HCT116 (cell line): Measurements from ENCODE around the gene MRPL16.

Experiments used
- EZH2phosphoT487 ChIP-seq: fragments of 200-600 bp; IDR thresholded peaks from 2 replicates; pipeline ENCODE4 v1.6.1; 2018; ENCODE audit warnings: antibody characterized with exemption, borderline replicate concordance
- POLR2A ChIP-seq: IDR thresholded peaks from 2 replicates; pipeline ENCODE4 v1.7.0; 2011; ENCODE audit warnings: borderline replicate concordance; ENCODE audit not compliant: insufficient read depth, insufficient read length; ENCODE audit errors: extremely low read depth
- ZBTB33 ChIP-seq: IDR thresholded peaks from 2 replicates; pipeline ENCODE4 v1.6.1; 2011; ENCODE audit warnings: mild to moderate bottlenecking, low read length, moderate library complexity; ENCODE audit not compliant: insufficient replicate concordance; ENCODE audit errors: extremely low read depth
- ZFX ChIP-seq: fragments of 450-650 bp; IDR thresholded peaks from 2 replicates; pipeline ENCODE4 v1.6.1; 2017
- TF ChIP-seq, protein P1 (sequence below), 3 experiments: fragments of 200-600 bp in 1 of 3; sonication (generic) in 1 of 3; IDR thresholded peaks in 2 of 3; conservative IDR thresholded peaks in 1 of 3; 2 replicates each; pipeline ENCODE4 v1.5.1; 2012 to 2017; ENCODE audit warnings: low read depth in 2 of 3, low read length in 2 of 3, antibody characterized with exemption in 1 of 3, borderline replicate concordance in 1 of 3, control low read depth in 1 of 3, mild to moderate bottlenecking in 1 of 3, mixed read lengths in 1 of 3, mixed run types in 1 of 3, moderate library complexity in 1 of 3; ENCODE audit not compliant: insufficient read depth in 1 of 3

DNA sequence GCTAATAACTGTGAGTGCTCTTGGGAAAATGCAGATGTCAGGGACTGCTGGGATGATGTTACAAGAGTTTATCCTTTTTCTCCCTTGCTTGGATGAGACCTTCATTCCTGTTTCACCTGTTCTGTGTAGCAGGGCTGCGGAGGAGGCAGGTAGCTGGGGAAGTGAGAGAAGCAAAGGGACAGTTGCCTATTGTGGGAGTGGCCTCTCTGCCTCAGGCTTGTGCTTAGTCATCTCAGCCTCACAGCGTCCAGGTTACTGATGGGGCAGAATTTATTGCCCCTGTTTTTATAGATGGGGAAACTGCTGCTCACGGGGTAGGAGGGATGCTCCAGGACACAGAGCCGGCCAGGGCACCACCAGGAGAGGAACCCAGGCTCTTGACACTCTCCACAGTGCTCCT is 53.7 kb downstream of the MRPL16 start:
- TF ChIP-seq, protein P1, sequence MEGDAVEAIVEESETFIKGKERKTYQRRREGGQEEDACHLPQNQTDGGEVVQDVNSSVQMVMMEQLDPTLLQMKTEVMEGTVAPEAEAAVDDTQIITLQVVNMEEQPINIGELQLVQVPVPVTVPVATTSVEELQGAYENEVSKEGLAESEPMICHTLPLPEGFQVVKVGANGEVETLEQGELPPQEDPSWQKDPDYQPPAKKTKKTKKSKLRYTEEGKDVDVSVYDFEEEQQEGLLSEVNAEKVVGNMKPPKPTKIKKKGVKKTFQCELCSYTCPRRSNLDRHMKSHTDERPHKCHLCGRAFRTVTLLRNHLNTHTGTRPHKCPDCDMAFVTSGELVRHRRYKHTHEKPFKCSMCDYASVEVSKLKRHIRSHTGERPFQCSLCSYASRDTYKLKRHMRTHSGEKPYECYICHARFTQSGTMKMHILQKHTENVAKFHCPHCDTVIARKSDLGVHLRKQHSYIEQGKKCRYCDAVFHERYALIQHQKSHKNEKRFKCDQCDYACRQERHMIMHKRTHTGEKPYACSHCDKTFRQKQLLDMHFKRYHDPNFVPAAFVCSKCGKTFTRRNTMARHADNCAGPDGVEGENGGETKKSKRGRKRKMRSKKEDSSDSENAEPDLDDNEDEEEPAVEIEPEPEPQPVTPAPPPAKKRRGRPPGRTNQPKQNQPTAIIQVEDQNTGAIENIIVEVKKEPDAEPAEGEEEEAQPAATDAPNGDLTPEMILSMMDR (IDR thresholded peaks at IDR 0.05 in 2 of 3, conservative IDR thresholded peaks at IDR 0.05 in 1 of 3; ENCODE audit: borderline replicate concordance in 1 of 3, insufficient read depth in 1 of 3, low read depth in 2 of 3, low read length in 2 of 3), result no peak
- TF ChIP-seq POLR2A (no peak), ZFX (no peak), ZBTB33 (no peak), EZH2phosphoT487 (no peak)
